COLO829 (cell line): Measurements from ENCODE around the gene CDPF1.
A peak's percentile ranks its signal among the peaks of the same experiment; 100 is the strongest.
"Not testable (repeated sequence)": the region's sequence is repeated elsewhere in the genome, so short reads cannot be mapped to it uniquely, and the experiment has no call there.

Source experiments
- DNase-seq: peaks from one replicate; pipeline ENCODE4 v3.0.0; 2012; ENCODE audit warnings: low spot score

Gene CDPF1

GRCh38 chr22:46281866-46282678 lies 32.0 kb upstream of the CDPF1 start:
- DNase-seq: no peak

- DNase-seq: no peak
Observed at GRCh38 chr22:46280999-46281623, 31.0 kb upstream of the CDPF1 start.

- no peak for DNase-seq
Observed at GRCh38 chr22:46280063-46280817, 30.1 kb upstream of the CDPF1 start.

GRCh38 chr22:46278656-46279645 lies 28.9 kb upstream of the CDPF1 start:
- DNase-seq: no peak

- no peak for DNase-seq
Observed at GRCh38 chr22:46276563-46276962, 26.5 kb upstream of the CDPF1 start.

GRCh38 chr22:46275455-46276122 lies 25.5 kb upstream of the CDPF1 start:
- no peak for DNase-seq

GRCh38 chr22:46274381-46274780 lies 24.3 kb upstream of the CDPF1 start:
- DNase-seq: no peak

GRCh38 chr22:46273432-46274148 lies 23.5 kb upstream of the CDPF1 start:
- no peak for DNase-seq

GRCh38 chr22:46272762-46273431 lies 22.8 kb upstream of the CDPF1 start:
- no peak for DNase-seq

GRCh38 chr22:46272196-46272595 lies 22.1 kb upstream of the CDPF1 start:
- no peak for DNase-seq

- no peak for DNase-seq
Observed at GRCh38 chr22:46269564-46269963, 19.5 kb upstream of the CDPF1 start.

- peak; percentile 96 for DNase-seq
Observed at GRCh38 chr22:46267431-46268279, 17.6 kb upstream of the CDPF1 start, which contains the start of gene TTC38. TTC38 (plus strand) TSS chr22:46268008; CDS start chr22:46268040, 32 bp downstream.

GRCh38 chr22:46265627-46266026 lies 15.5 kb upstream of the CDPF1 start:
- DNase-seq: not testable (repeated sequence)

GRCh38 chr22:46264520-46264919 lies 14.4 kb upstream of the CDPF1 start:
- not testable (repeated sequence) for DNase-seq

GRCh38 chr22:46263216-46263590 lies 13.1 kb upstream of the CDPF1 start, which contains the start of gene PKDREJ:
PKDREJ (minus strand) TSS chr22:46263343; CDS start chr22:46263322, 21 bp downstream.
- DNase-seq: no peak

- DNase-seq: no peak
Observed at GRCh38 chr22:46262449-46263215, 12.5 kb upstream of the CDPF1 start.

GRCh38 chr22:46260038-46260437 lies 9.9 kb upstream of the CDPF1 start:
- DNase-seq: no peak

GRCh38 chr22:46259374-46259773 lies 9.3 kb upstream of the CDPF1 start:
- DNase-seq: no peak
